ENCODE results near the gene NSUN3.

The NSUN3 gene

GRCh38 chr3:94110854-94111253 is 48.0 kb downstream of the NSUN3 start:
- H3K4me3 ChIP-seq (ENCODE audit: insufficient read depth in 1 of 2, low read depth in 1 of 2, low read length in 2 of 2) = no peak overlapping the region
- no peak overlapping the region for H2BK12ac ChIP-seq (ENCODE audit: low read length in 2 of 2)
- H3K79me1 ChIP-seq (replicated peaks; ENCODE audit: low read length, poor library complexity, severe bottlenecking) = peaks cover 3% of the 10 kb centered on the region
- no peak overlapping the region for H2AFZ ChIP-seq (ENCODE audit: low read depth, low read length)
- H4K8ac ChIP-seq (ENCODE audit: low read length) = no peak overlapping the region
- H3K27me3 ChIP-seq (ENCODE audit: control insufficient read depth in 1 of 2, insufficient read depth in 1 of 2, low read length in 2 of 2) = no peaks in the 10 kb centered on the region
- H3K9ac ChIP-seq (ENCODE audit: low read length) = no peak overlapping the region
- no peak overlapping the region for H3K18ac ChIP-seq (ENCODE audit: low read depth in 1 of 2, low read length in 2 of 2)
- H2BK15ac ChIP-seq (ENCODE audit: low read depth, poor library complexity, severe bottlenecking) = no peak overlapping the region
- no peak overlapping the region for H3K4me2 ChIP-seq (ENCODE audit: low read length, poor library complexity, severe bottlenecking)
- H2AK5ac ChIP-seq (ENCODE audit: low read length, severe bottlenecking) = no peak overlapping the region
- H3K9me3 ChIP-seq (ENCODE audit: control insufficient read depth, low read length) = no peaks in the 10 kb centered on the region
- no peak overlapping the region for H3K14ac ChIP-seq (ENCODE audit: low read length in 2 of 2)
- no peak for DNase-seq
- no peak overlapping the region for H3K23ac ChIP-seq (ENCODE audit: low read length in 2 of 2)
- no peaks in the 10 kb centered on the region for H3K4me1 ChIP-seq (ENCODE audit: control insufficient read depth, insufficient read depth, low read depth, low read length)
- H3K27ac ChIP-seq (ENCODE audit: low read length, poor library complexity, severe bottlenecking) = no peak overlapping the region
- H2BK120ac ChIP-seq (ENCODE audit: low read depth, low read length) = no peak overlapping the region
- H3K4ac ChIP-seq (ENCODE audit: low read depth in 1 of 2, low read length in 2 of 2) = no peak overlapping the region
- no peak overlapping the region for H4K91ac ChIP-seq (ENCODE audit: low read length)
- H2BK5ac ChIP-seq (ENCODE audit: low read depth, low read length, poor library complexity, severe bottlenecking) = no peak overlapping the region
- H3K36me3 ChIP-seq (ENCODE audit: control insufficient read depth in 1 of 2, insufficient read depth in 2 of 2, low read depth in 1 of 2, low read length in 2 of 2) = peaks cover 0 to 23% of the 10 kb centered on the region in 2 experiments

GRCh38 chr3:94114666-94115065 is 51.8 kb downstream of the NSUN3 start:
- H2AK5ac ChIP-seq (ENCODE audit: low read length, severe bottlenecking) = no peak overlapping the region
- H3K36me3 ChIP-seq (ENCODE audit: control insufficient read depth in 1 of 2, insufficient read depth in 2 of 2, low read depth in 1 of 2, low read length in 2 of 2) = peaks cover 3 to 17% of the 10 kb centered on the region in 2 experiments
- H3K4ac ChIP-seq (ENCODE audit: low read depth in 1 of 2, low read length in 2 of 2) = no peak overlapping the region
- H2AFZ ChIP-seq (ENCODE audit: low read depth, low read length) = no peak overlapping the region
- no peak overlapping the region for H3K18ac ChIP-seq (ENCODE audit: low read depth in 1 of 2, low read length in 2 of 2)
- no peak overlapping the region for H3K27ac ChIP-seq (ENCODE audit: low read length, poor library complexity, severe bottlenecking)
- no peak overlapping the region for H4K91ac ChIP-seq (ENCODE audit: low read length)
- no peak overlapping the region for H3K9ac ChIP-seq (ENCODE audit: low read length)
- H2BK120ac ChIP-seq (ENCODE audit: low read depth, low read length) = no peak overlapping the region
- no peaks in the 10 kb centered on the region for H3K4me1 ChIP-seq (ENCODE audit: control insufficient read depth, insufficient read depth, low read depth, low read length)
- no peak for DNase-seq
- H3K27me3 ChIP-seq (ENCODE audit: control insufficient read depth in 1 of 2, insufficient read depth in 1 of 2, low read length in 2 of 2) = no peaks in the 10 kb centered on the region
- H3K4me3 ChIP-seq (ENCODE audit: insufficient read depth in 1 of 2, low read depth in 1 of 2, low read length in 2 of 2) = no peak overlapping the region
- no peak overlapping the region for H2BK5ac ChIP-seq (ENCODE audit: low read depth, low read length, poor library complexity, severe bottlenecking)
- peaks cover 4% of the 10 kb centered on the region for H3K79me1 ChIP-seq (replicated peaks; ENCODE audit: low read length, poor library complexity, severe bottlenecking)
- 100% methylated on average over 5 of the region's 5 CpGs for WGBS
- no peak overlapping the region for H2BK15ac ChIP-seq (ENCODE audit: low read depth, poor library complexity, severe bottlenecking)
- H3K4me2 ChIP-seq (ENCODE audit: low read length, poor library complexity, severe bottlenecking) = no peak overlapping the region
- H3K14ac ChIP-seq (ENCODE audit: low read length in 2 of 2) = no peak overlapping the region
- H2BK12ac ChIP-seq (ENCODE audit: low read length in 2 of 2) = no peak overlapping the region
- H3K9me3 ChIP-seq (ENCODE audit: control insufficient read depth, low read length) = no peaks in the 10 kb centered on the region
- H4K8ac ChIP-seq (ENCODE audit: low read length) = no peak overlapping the region
- H3K23ac ChIP-seq (ENCODE audit: low read length in 2 of 2) = no peak overlapping the region

- Histone ChIP-seq H2BK12ac (ENCODE audit: low read length in 2 of 2) (no peak overlapping the region), H3K9me3 (ENCODE audit: control insufficient read depth, low read length) (no peaks in the 10 kb centered on the region), H3K79me1 (replicated peaks; ENCODE audit: low read length, poor library complexity, severe bottlenecking) (peaks cover 4% of the 10 kb centered on the region), H4K91ac (ENCODE audit: low read length) (no peak overlapping the region), H3K14ac (ENCODE audit: low read length in 2 of 2) (no peak overlapping the region), H3K23ac (ENCODE audit: low read length in 2 of 2) (no peak overlapping the region), H3K9ac (ENCODE audit: low read length) (peak overlapping the region; percentile 1), H3K27ac (ENCODE audit: low read length, poor library complexity, severe bottlenecking) (no peak overlapping the region), H3K36me3 (ENCODE audit: control insufficient read depth in 1 of 2, insufficient read depth in 2 of 2, low read depth in 1 of 2, low read length in 2 of 2) (peaks cover 3 to 17% of the 10 kb centered on the region in 2 experiments), H3K4ac (ENCODE audit: low read depth in 1 of 2, low read length in 2 of 2) (no peak overlapping the region), H2AK5ac (ENCODE audit: low read length, severe bottlenecking) (no peak overlapping the region), H2BK120ac (ENCODE audit: low read depth, low read length) (no peak overlapping the region), H3K18ac (ENCODE audit: low read depth in 1 of 2, low read length in 2 of 2) (no peak overlapping the region), H2BK5ac (ENCODE audit: low read depth, low read length, poor library complexity, severe bottlenecking) (no peak overlapping the region), H2BK15ac (ENCODE audit: low read depth, poor library complexity, severe bottlenecking) (no peak overlapping the region), H4K8ac (ENCODE audit: low read length) (no peak overlapping the region), H3K4me1 (ENCODE audit: control insufficient read depth, insufficient read depth, low read depth, low read length) (no peaks in the 10 kb centered on the region), H3K27me3 (ENCODE audit: control insufficient read depth in 1 of 2, insufficient read depth in 1 of 2, low read length in 2 of 2) (no peaks in the 10 kb centered on the region), H2AFZ (ENCODE audit: low read depth, low read length) (no peak overlapping the region), H3K4me2 (ENCODE audit: low read length, poor library complexity, severe bottlenecking) (no peak overlapping the region), H3K4me3 (ENCODE audit: insufficient read depth in 1 of 2, low read depth in 1 of 2, low read length in 2 of 2) (no peak overlapping the region)
- 51% methylated on average over 5 of the region's 6 CpGs for WGBS
- peak; percentile 22 for DNase-seq
These were observed 52.6 kb downstream of the NSUN3 start for GRCh38 chr3:94115482-94115881.

GRCh38 chr3:94117729-94118128 is 54.9 kb downstream of the NSUN3 start:
- Histone ChIP-seq H4K8ac (ENCODE audit: low read length) (no peak overlapping the region), H3K79me1 (replicated peaks; ENCODE audit: low read length, poor library complexity, severe bottlenecking) (peaks cover 4% of the 10 kb centered on the region), H2AFZ (ENCODE audit: low read depth, low read length) (no peak overlapping the region), H3K4me3 (ENCODE audit: insufficient read depth in 1 of 2, low read depth in 1 of 2, low read length in 2 of 2) (no peak overlapping the region), H3K18ac (ENCODE audit: low read depth in 1 of 2, low read length in 2 of 2) (no peak overlapping the region), H3K14ac (ENCODE audit: low read length in 2 of 2) (no peak overlapping the region), H2BK120ac (ENCODE audit: low read depth, low read length) (no peak overlapping the region), H3K23ac (ENCODE audit: low read length in 2 of 2) (no peak overlapping the region), H4K91ac (ENCODE audit: low read length) (no peak overlapping the region), H2AK5ac (ENCODE audit: low read length, severe bottlenecking) (no peak overlapping the region), H3K27ac (ENCODE audit: low read length, poor library complexity, severe bottlenecking) (no peak overlapping the region), H2BK15ac (ENCODE audit: low read depth, poor library complexity, severe bottlenecking) (no peak overlapping the region), H3K27me3 (ENCODE audit: control insufficient read depth in 1 of 2, insufficient read depth in 1 of 2, low read length in 2 of 2) (no peaks in the 10 kb centered on the region), H3K4me2 (ENCODE audit: low read length, poor library complexity, severe bottlenecking) (no peak overlapping the region), H3K9me3 (ENCODE audit: control insufficient read depth, low read length) (no peaks in the 10 kb centered on the region), H3K4ac (ENCODE audit: low read depth in 1 of 2, low read length in 2 of 2) (no peak overlapping the region), H2BK5ac (ENCODE audit: low read depth, low read length, poor library complexity, severe bottlenecking) (no peak overlapping the region), H3K4me1 (ENCODE audit: control insufficient read depth, insufficient read depth, low read depth, low read length) (no peaks in the 10 kb centered on the region), H3K9ac (ENCODE audit: low read length) (no peak overlapping the region), H3K36me3 (ENCODE audit: control insufficient read depth in 1 of 2, insufficient read depth in 2 of 2, low read depth in 1 of 2, low read length in 2 of 2) (peaks cover 0 to 3% of the 10 kb centered on the region in 2 experiments), H2BK12ac (ENCODE audit: low read length in 2 of 2) (no peak overlapping the region)
- 100% methylated on average over 2 of the region's 2 CpGs for WGBS
- no peak for DNase-seq
